Karpas-422 (cell line): ENCODE measurements around the gene CDC42EP5. TPM values are rescaled to one million over a fixed set of nuclear protein-coding genes. Genes with fewer than 3 reads are reported as not detected.
A peak's percentile ranks its signal among the peaks of the same experiment; 100 is the strongest.

Source experiments
- DNase-seq: peaks from one replicate; pipeline ENCODE4 v3.0.0-alpha.2; 2015
- H2AFZ ChIP-seq: fragments of 200-600 bp; sonication (generic); 2 replicates; pipeline ENCODE4 v1.6.1; 2014; ENCODE audit warnings: antibody characterized with exemption, low read length, mixed read lengths
- H3K27ac ChIP-seq: fragments of 200-600 bp; sonication (generic); 2 replicates; pipeline ENCODE4 v1.5.1; 2014; ENCODE audit warnings: mild to moderate bottlenecking, low read length, moderate library complexity
- H3K27me3 ChIP-seq: fragments of 200-600 bp; sonication (generic); 2 replicates; pipeline ENCODE4 v1.6.1; 2014; ENCODE audit warnings: low read length, mixed read lengths
- H3K36me3 ChIP-seq: fragments of 200-600 bp; sonication (generic); 2 replicates; pipeline ENCODE4 v1.6.1; 2014; ENCODE audit warnings: low read length, mixed read lengths; ENCODE audit not compliant: insufficient read depth
- H3K4me1 ChIP-seq: fragments of 200-600 bp; sonication (generic); 2 replicates; pipeline ENCODE4 v1.6.1; 2014; ENCODE audit warnings: mild to moderate bottlenecking, low read length, mixed read lengths
- H3K4me2 ChIP-seq: fragments of 200-600 bp; sonication (generic); 2 replicates; pipeline ENCODE4 v1.6.1; 2014; ENCODE audit warnings: low read length, low read depth, mild to moderate bottlenecking; ENCODE audit not compliant: poor library complexity, severe bottlenecking
- H3K4me3 ChIP-seq: fragments of 200-600 bp; sonication (generic); 2 replicates; pipeline ENCODE4 v1.5.1; 2014; ENCODE audit warnings: mild to moderate bottlenecking, antibody characterized with exemption, low read length, mixed read lengths
- H3K79me2 ChIP-seq: fragments of 200-600 bp; sonication (generic); 2 replicates; pipeline ENCODE4 v1.6.1; 2014; ENCODE audit warnings: mild to moderate bottlenecking, low read length, mixed read lengths
- H3K9ac ChIP-seq: fragments of 200-600 bp; sonication (generic); 2 replicates; pipeline ENCODE4 v1.6.0; 2014; ENCODE audit warnings: low read length
- H3K9me2 ChIP-seq: fragments of 200-600 bp; sonication (generic), shearing (Covaris generic); replicated peaks from 2 replicates; pipeline ENCODE4 v1.6.0; 2014; ENCODE audit warnings: mild to moderate bottlenecking, low read length, moderate library complexity; ENCODE audit not compliant: insufficient read depth
- H3K9me3 ChIP-seq: fragments of 300-700, 200-600 bp; sonication (generic); 2 replicates; pipeline ENCODE4 v1.6.1; 2014; ENCODE audit warnings: low read length, mixed read lengths
- H4K20me1 ChIP-seq: fragments of 200-600 bp; sonication (generic); 2 replicates; pipeline ENCODE4 v1.6.1; 2014; ENCODE audit warnings: mild to moderate bottlenecking, antibody characterized with exemption, low read length, low read depth; ENCODE audit not compliant: insufficient read depth
- total RNA-seq: library from RNA; depleted of rRNA; stranded (reverse); fragments of >200 nt; shearing (Covaris generic); gene quantifications from 2 replicates; pipeline ENCODE4 v1.2.3, GENCODE V29; 2014; ENCODE audit warnings: low replicate concordance

CDC42EP5 gene
- total RNA-seq, 1 experiment from 2014 or later, result not detected

DNA sequence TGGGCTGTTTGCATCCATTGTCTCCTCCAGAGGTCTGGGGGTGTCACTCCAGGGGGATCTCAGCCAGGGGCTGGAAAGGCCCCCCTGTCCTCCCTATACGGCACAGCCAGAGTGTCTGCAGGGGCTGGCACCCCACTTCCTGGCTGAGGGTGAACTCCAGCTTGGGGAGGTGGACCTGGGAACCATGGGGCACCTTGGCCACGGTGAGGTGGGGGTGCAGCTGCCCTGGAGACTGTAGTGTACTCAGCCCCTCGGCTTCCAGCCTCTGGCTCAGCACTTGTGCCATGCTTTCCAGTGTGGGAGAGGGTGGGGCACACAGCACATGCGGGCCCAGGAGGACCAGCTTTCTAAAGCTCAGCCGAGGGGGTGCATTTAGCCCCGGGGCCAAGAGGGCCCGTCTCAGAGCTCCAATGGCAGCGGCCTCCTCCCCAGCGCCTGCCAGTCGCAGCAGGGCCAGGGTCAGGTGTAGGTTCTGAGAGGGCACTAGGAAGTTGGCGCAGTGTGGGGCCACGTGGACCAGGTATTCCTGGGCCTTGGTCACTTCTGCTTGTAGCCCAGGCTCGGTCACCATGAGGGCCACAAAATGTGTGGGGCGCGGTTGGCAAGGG is 10.9 kb downstream of the CDC42EP5 start:
- Histone ChIP-seq H3K4me3 (peak overlapping the region; percentile 74; the same call in 1 of the 2 replicates), H3K9me2 (no peaks in the 10 kb centered on the region), H3K27me3 (no peaks in the 10 kb centered on the region), H3K9ac (peak overlapping the region; percentile 71), H3K79me2 (no peaks in the 10 kb centered on the region), H3K4me2 (peak overlapping the region; percentile 58), H4K20me1 (peaks cover 22% of the 10 kb centered on the region), H3K27ac (no peak overlapping the region; the same call in 1 of the 2 replicates), H3K36me3 (peaks cover 41% of the 10 kb centered on the region), H3K9me3 (no peaks in the 10 kb centered on the region; the same call in 1 of the 2 replicates), H3K4me1 (peaks cover 29% of the 10 kb centered on the region), H2AFZ (no peak overlapping the region)
- no peak for DNase-seq

- Histone ChIP-seq H4K20me1 (peaks cover 28% of the 10 kb centered on the region), H3K79me2 (no peaks in the 10 kb centered on the region), H3K4me3 (peak overlapping the region; percentile 74; the same call in 1 of the 2 replicates), H2AFZ (no peak overlapping the region), H3K27ac (no peak overlapping the region), H3K9me3 (no peaks in the 10 kb centered on the region; the same call in 1 of the 2 replicates), H3K4me1 (peaks cover 29% of the 10 kb centered on the region), H3K9me2 (no peaks in the 10 kb centered on the region), H3K4me2 (peak overlapping the region; percentile 34), H3K36me3 (peaks cover 41% of the 10 kb centered on the region), H3K9ac (peak overlapping the region; percentile 71; the same call in 1 of the 2 replicates), H3K27me3 (no peaks in the 10 kb centered on the region)
- DNase-seq, result no peak
Measured at GRCh38 chr19:54461613-54462012, 11.5 kb downstream of the CDC42EP5 start.

GRCh38 chr19:54461210-54461609 is 11.9 kb downstream of the CDC42EP5 start:
- DNase-seq, result no peak

DNA sequence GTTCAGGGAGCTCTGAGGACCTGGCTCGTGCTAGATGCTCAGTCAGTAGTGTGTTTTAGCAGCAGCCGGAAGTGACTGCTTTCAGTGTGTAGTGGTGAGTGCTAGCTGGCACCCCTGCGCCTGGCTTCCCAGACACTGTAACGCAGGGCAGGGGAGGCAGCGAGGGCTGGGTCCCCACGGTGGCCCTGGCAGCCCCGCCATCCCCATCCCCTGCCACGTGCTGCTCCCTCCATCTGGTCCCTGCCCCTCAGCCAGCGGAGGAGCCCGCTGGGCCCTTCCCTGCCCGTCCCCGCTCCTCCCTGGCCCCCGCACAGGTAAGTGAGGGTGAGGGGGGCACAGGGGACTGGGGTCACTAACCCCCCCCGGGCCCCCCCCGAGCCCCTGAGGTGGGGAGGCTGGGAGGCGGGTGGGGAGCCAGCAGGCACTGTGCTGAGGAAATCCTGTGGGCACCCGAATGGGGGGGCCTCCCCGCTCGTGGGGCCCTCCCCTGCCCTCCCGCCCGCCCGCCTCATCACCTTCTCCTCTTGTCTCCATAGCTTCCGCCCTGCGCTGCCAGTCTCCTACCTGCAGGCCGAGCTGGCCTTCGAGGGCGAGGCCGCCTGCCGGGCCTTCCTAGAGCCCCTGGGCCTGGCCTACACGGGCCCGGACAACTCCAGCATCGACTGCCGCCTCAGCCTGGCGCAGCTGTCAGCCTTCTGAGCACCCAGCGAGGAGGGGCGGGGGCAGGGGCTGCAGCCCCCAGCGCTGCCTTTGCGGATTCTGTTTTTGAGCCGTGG is 12.7 kb downstream of the CDC42EP5 start:
- Histone ChIP-seq H3K79me2 (no peaks in the 10 kb centered on the region), H2AFZ (no peak overlapping the region), H3K27ac (no peak overlapping the region), H3K4me1 (peaks cover 29% of the 10 kb centered on the region), H4K20me1 (peaks cover 28% of the 10 kb centered on the region), H3K36me3 (peaks cover 47% of the 10 kb centered on the region), H3K27me3 (no peaks in the 10 kb centered on the region), H3K4me2 (no peak overlapping the region), H3K9me3 (no peaks in the 10 kb centered on the region; the same call in 1 of the 2 replicates), H3K9me2 (no peaks in the 10 kb centered on the region), H3K4me3 (no peak overlapping the region), H3K9ac (no peak overlapping the region)
- no peak for DNase-seq

More at GRCh38 chr19:54461210-54461609, 11.9 kb downstream of the CDC42EP5 start:
- Histone ChIP-seq H3K4me1 (peaks cover 29% of the 10 kb centered on the region), H3K9me3 (no peaks in the 10 kb centered on the region; the same call in 1 of the 2 replicates), H3K9me2 (no peaks in the 10 kb centered on the region), H3K79me2 (no peaks in the 10 kb centered on the region), H4K20me1 (peaks cover 28% of the 10 kb centered on the region), H3K27me3 (no peaks in the 10 kb centered on the region), H3K9ac (no peak overlapping the region), H3K4me3 (no peak overlapping the region), H2AFZ (no peak overlapping the region), H3K36me3 (peaks cover 41% of the 10 kb centered on the region), H3K4me2 (no peak overlapping the region), H3K27ac (no peak overlapping the region)

DNA sequence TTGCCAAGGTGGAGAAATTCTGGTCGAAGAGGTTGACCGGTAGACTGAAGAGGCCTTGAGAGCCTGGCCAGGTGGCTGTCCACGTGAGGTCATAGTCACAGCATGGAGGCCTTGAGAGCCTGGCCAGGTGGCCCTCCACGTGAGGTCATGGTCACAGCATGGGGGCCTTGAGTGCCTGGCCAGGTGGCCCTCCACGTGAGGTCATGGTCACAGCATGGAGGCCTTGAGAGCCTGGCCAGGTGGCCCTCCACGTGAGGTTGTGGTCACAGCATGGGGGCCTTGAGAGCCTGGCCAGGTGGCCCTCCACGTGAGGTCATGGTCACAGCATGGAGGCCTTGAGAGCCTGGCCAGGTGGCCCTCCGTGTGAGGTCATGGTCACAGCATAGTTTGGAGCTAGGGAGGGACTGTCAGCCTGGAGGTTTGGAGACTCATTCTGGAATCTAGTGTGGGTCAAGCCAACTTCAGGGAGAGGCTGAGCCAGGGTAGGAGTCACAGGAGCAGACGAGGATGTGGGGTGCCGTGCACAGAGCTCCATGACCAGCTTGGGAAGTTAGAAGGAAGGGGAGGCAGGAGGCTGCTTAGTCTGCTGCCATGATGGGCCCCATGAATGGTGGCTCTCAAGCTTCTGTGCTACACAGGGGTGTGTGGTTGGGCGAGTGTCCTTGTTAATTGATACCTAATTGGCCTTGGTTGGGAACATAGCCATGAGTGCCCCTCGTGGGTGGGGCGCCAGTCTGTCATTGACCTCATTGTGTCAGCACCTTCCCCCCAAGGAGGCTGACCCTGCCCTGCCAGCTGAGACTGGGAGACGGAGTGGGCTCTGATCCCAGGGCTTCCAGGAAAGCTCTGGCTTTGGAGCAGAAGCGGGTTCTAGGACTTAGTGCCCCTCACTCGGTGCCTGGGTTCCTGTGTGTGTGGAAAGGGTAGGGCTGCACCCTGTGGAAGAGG is 13.5 kb downstream of the CDC42EP5 start:
- H3K36me3 ChIP-seq, result peaks cover 54% of the 10 kb centered on the region
- H3K79me2 ChIP-seq, result no peaks in the 10 kb centered on the region
- H3K9me2 ChIP-seq, result no peaks in the 10 kb centered on the region
- H4K20me1 ChIP-seq, result peaks cover 36% of the 10 kb centered on the region
- no peak overlapping the region for H3K9ac ChIP-seq
- no peak overlapping the region for H2AFZ ChIP-seq
- H3K27me3 ChIP-seq, result no peaks in the 10 kb centered on the region
- peaks cover 26% of the 10 kb centered on the region for H3K4me1 ChIP-seq
- no peaks in the 10 kb centered on the region; the same call in 1 of the 2 replicates for H3K9me3 ChIP-seq
- H3K4me3 ChIP-seq, result no peak overlapping the region
- no peak for DNase-seq
- H3K4me2 ChIP-seq, result no peak overlapping the region
- no peak overlapping the region for H3K27ac ChIP-seq

DNA sequence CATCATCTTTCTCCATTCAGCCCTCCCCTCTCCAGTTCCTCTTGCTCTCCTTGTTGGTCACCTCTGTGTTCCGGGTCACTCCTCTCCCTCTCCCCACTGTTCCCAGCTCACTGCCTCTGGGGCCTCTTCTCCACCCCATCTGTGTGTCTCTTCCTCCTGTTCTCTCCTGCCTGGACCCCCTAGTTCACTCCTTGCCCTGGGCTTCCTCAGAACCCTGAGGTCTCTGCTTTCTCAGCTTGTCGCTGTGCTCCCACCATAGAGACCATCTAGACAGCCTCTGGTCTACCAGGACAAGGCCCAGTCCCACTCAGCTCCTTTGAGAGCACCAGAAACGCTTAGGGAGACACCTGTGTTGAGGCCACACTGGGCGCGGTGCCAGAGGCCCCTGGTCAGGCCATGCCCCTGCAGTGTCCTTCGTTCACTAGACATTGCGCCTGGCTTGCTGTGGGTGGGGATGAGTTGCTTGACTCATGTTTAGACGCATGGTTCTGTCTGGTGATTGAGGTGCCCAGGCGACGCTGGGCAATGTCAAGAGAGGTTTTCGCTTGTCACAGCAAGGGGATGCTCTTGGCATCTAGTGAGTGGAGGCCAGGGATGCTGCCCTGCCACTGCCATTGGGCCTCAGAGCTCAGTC is 14.3 kb downstream of the CDC42EP5 start:
- Histone ChIP-seq H3K79me2 (peaks cover 4% of the 10 kb centered on the region), H2AFZ (no peak overlapping the region), H3K4me1 (peaks cover 19% of the 10 kb centered on the region), H3K27ac (no peak overlapping the region), H4K20me1 (peaks cover 44% of the 10 kb centered on the region), H3K9me3 (no peaks in the 10 kb centered on the region; the same call in 1 of the 2 replicates), H3K4me2 (no peak overlapping the region), H3K36me3 (peaks cover 62% of the 10 kb centered on the region), H3K27me3 (no peaks in the 10 kb centered on the region), H3K9me2 (no peaks in the 10 kb centered on the region), H3K4me3 (no peak overlapping the region), H3K9ac (no peak overlapping the region)
- no peak for DNase-seq

GRCh38 chr19:54457773-54458647 is 15.1 kb downstream of the CDC42EP5 start:
- H3K79me2 ChIP-seq, result peaks cover 12% of the 10 kb centered on the region

More at GRCh38 chr19:54457773-54458647, 15.1 kb downstream of the CDC42EP5 start:
- H3K4me2 ChIP-seq, result no peak overlapping the region
- no peak overlapping the region for H3K9ac ChIP-seq
- no peak overlapping the region for H3K4me3 ChIP-seq
- peaks cover 51% of the 10 kb centered on the region for H4K20me1 ChIP-seq
- no peaks in the 10 kb centered on the region; the same call in 1 of the 2 replicates for H3K9me3 ChIP-seq
- no peaks in the 10 kb centered on the region for H3K9me2 ChIP-seq
- DNase-seq, result no peak
- H2AFZ ChIP-seq, result no peak overlapping the region
- peaks cover 13% of the 10 kb centered on the region for H3K4me1 ChIP-seq
- H3K27me3 ChIP-seq, result no peaks in the 10 kb centered on the region
- H3K27ac ChIP-seq, result no peak overlapping the region
- H3K36me3 ChIP-seq, result peaks cover 68% of the 10 kb centered on the region
